Measurements from ENCODE around the gene ACSF3. TPM values are rescaled to one million over a fixed set of nuclear protein-coding genes. Genes with fewer than 3 reads are reported as not detected.

Gene ACSF3
- total RNA-seq, 3 donors from 2014 or later, result 20.8 to 42.3 (median 40.4) TPM

- Histone ChIP-seq H3K27ac (no peak overlapping the region), H3K27me3 (peaks cover 0 to 36% of the 10 kb centered on the region in 2 donors), H3K9me3 (no peaks in the 10 kb centered on the region), H3K4me3 (no peak overlapping the region), H3K4me1 (peaks cover 0 to 11% of the 10 kb centered on the region in 2 donors), H3K36me3 (no peaks in the 10 kb centered on the region)
- DNase-seq (ENCODE audit: low spot score in 2 of 2), result no peak
- TF ChIP-seq POLR2AphosphoS5 (IDR thresholded peaks at IDR 0.05), result no peak
- no peak for TF ChIP-seq POLR2A (IDR thresholded peaks at IDR 0.05)
- no peak for TF ChIP-seq CTCF (IDR thresholded peaks at IDR 0.05)
- intact Hi-C loops (cut with DNase I; ENCODE audit: low total_unique reads), result loop anchor here (10.0 kb wide), 1 partner anchor 447 kb away; no protein-coding TSS in a partner anchor
Measured at GRCh38 chr16:89177501-89177900, 83.8 kb downstream of the ACSF3 start.

GRCh38 chr16:89178453-89179147 lies 84.9 kb downstream of the ACSF3 start:
- no peak for DNase-seq (ENCODE audit: low spot score in 2 of 2)
- TF ChIP-seq POLR2A (IDR thresholded peaks at IDR 0.05) (no peak), POLR2AphosphoS5 (IDR thresholded peaks at IDR 0.05) (no peak), CTCF (IDR thresholded peaks at IDR 0.05) (no peak)
- Histone ChIP-seq H3K4me1 (peaks cover 0 to 11% of the 10 kb centered on the region in 2 donors), H3K4me3 (no peak overlapping the region), H3K36me3 (no peaks in the 10 kb centered on the region), H3K9me3 (no peaks in the 10 kb centered on the region), H3K27ac (no peak overlapping the region), H3K27me3 (peaks cover 0 to 36% of the 10 kb centered on the region in 2 donors)
- intact Hi-C loops (cut with DNase I; ENCODE audit: low total_unique reads), result loop anchor here (10.0 kb wide), 1 partner anchor 446 kb away; no protein-coding TSS in a partner anchor

- intact Hi-C loops (cut with DNase I; ENCODE audit: low total_unique reads), result loop anchor here (10.0 kb wide), 1 partner anchor 446 kb away; no protein-coding TSS in a partner anchor
- TF ChIP-seq POLR2AphosphoS5 (IDR thresholded peaks at IDR 0.05) (no peak), CTCF (IDR thresholded peaks at IDR 0.05) (no peak), POLR2A (IDR thresholded peaks at IDR 0.05) (no peak)
- Histone ChIP-seq H3K27ac (no peak overlapping the region), H3K36me3 (no peaks in the 10 kb centered on the region), H3K4me3 (no peak overlapping the region), H3K9me3 (no peaks in the 10 kb centered on the region), H3K27me3 (peaks cover 0 to 36% of the 10 kb centered on the region in 2 donors), H3K4me1 (peaks cover 0 to 11% of the 10 kb centered on the region in 2 donors)
- DNase-seq (ENCODE audit: low spot score in 2 of 2), result no peak
Measured at GRCh38 chr16:89179148-89179484, 85.5 kb downstream of the ACSF3 start.

GRCh38 chr16:89179656-89180315 lies 86.1 kb downstream of the ACSF3 start:
- H3K27me3 ChIP-seq, result peaks cover 3 to 36% of the 10 kb centered on the region in 2 donors
- no peak for TF ChIP-seq CTCF (IDR thresholded peaks at IDR 0.05)
- TF ChIP-seq POLR2AphosphoS5 (IDR thresholded peaks at IDR 0.05), result no peak
- TF ChIP-seq POLR2A (IDR thresholded peaks at IDR 0.05), result no peak
- intact Hi-C loops (cut with DNase I; ENCODE audit: low total_unique reads), result loop anchor here (10.0 kb wide), 1 partner anchor 445 kb away; no protein-coding TSS in a partner anchor
- H3K36me3 ChIP-seq, result no peaks in the 10 kb centered on the region
- no peak overlapping the region for H3K4me3 ChIP-seq
- peaks cover 0 to 7% of the 10 kb centered on the region in 2 donors for H3K4me1 ChIP-seq
- H3K9me3 ChIP-seq, result no peaks in the 10 kb centered on the region
- DNase-seq (ENCODE audit: low spot score in 2 of 2), result no peak
- H3K27ac ChIP-seq, result no peak overlapping the region

- no peak for DNase-seq (ENCODE audit: low spot score in 2 of 2)
- TF ChIP-seq POLR2A (IDR thresholded peaks at IDR 0.05), result no peak
- TF ChIP-seq CTCF (IDR thresholded peaks at IDR 0.05), result no peak
- TF ChIP-seq POLR2AphosphoS5 (IDR thresholded peaks at IDR 0.05), result no peak
- intact Hi-C loops (cut with DNase I; ENCODE audit: low total_unique reads), result no loop called here
- Histone ChIP-seq H3K9me3 (no peaks in the 10 kb centered on the region), H3K4me3 (no peak overlapping the region), H3K36me3 (no peaks in the 10 kb centered on the region), H3K4me1 (no peaks in the 10 kb centered on the region), H3K27ac (no peak overlapping the region), H3K27me3 (peaks cover 3 to 16% of the 10 kb centered on the region in 2 donors)
Measured at GRCh38 chr16:89183463-89183862, 89.8 kb downstream of the ACSF3 start.

Data from breast epithelium (tissue), 4 donors.